NCI-H524 (cell line): ENCODE data around the gene SART3.
"Not testable (repeated sequence)": the region's sequence is repeated elsewhere in the genome, so short reads cannot be mapped to it uniquely, and the experiment has no call there.

Source experiments
- DNase-seq, 2 experiments: peaks; one replicate each; lab custom pipeline; 2025; lab: John Stamatoyannopoulos, UW

SART3 gene

DNA sequence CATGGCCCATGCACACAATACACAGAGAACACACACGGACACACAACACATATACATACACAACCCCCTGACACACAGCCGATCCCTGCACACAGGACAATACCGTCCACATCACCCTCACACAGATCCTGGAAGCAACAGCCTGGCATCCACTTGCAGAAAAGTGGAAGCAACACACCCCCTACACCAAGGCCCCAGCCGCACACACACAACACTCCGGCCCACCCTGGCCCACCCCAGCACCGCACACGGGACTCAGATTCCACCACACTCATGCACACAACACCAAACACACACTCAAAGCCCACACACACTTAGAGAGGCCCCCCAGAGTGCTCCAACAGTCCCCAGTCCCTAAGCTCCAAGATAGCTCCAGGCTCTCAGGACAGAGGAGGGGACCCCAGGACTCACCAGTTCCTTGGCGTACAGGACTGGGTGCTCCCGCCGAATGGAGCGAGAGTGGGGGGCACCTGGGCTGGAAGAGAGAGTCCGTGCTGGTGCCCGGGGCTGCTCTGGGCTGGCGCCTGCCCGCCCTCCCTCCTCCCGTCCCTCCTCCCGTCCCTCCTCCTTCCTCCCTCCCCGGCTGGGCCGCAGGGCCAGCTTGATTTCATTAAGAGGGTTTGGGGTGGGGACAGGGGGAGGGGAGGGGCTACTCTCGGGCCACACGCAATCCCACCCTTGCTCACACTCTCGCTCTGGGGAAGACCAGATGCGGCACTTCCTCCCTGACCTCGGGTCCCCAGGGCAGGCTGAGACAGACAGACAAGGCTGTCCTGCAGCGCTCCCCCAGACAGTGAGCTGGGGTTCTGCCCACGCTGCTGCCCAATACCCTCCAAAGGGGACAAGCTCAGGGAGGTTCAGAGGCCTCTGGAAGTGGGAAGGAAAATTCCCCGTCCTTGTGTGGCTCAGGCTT is 36.8 kb upstream of the SART3 start, which contains the start of gene TMEM119:
Gene TMEM119, minus strand, starts transcription at position 526 of the 913 bp plus-strand sequence. CDS start 5,701 bp downstream, outside the sequence.
- DNase-seq, result no peak

DNA sequence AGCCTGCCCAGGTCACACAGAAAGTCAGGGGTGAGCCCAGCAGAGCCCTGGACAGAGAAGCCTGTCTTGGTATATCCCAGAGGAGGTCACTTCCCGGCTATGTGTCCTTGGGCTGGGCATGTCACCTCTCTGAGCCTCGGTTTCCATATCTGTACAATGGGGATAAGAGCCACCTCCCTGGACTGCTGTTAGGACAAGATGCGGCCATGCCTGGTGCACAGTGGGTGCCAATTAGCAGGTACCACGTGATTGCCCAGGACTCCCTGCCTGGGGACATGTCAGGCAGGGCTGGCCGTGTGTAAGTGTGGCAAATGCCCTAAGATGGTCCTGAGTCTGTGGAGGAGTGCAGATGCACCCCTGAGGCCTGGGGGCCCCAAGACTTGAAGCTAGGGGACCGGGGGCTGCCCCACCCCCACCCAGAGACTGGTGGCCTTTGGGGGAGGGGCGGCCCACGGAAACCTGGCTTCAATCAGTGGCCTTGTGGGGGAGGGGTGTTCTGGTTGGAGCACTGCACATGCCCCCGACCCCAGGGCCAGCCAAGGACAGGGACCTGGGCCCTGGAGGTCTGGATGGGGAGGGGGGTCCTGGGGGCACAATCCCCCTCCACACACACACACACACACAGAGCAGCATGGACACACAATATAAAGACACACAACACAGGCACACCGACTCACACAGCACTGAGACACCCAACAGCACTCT is 36.0 kb upstream of the SART3 start:
- DNase-seq, result no peak

DNA sequence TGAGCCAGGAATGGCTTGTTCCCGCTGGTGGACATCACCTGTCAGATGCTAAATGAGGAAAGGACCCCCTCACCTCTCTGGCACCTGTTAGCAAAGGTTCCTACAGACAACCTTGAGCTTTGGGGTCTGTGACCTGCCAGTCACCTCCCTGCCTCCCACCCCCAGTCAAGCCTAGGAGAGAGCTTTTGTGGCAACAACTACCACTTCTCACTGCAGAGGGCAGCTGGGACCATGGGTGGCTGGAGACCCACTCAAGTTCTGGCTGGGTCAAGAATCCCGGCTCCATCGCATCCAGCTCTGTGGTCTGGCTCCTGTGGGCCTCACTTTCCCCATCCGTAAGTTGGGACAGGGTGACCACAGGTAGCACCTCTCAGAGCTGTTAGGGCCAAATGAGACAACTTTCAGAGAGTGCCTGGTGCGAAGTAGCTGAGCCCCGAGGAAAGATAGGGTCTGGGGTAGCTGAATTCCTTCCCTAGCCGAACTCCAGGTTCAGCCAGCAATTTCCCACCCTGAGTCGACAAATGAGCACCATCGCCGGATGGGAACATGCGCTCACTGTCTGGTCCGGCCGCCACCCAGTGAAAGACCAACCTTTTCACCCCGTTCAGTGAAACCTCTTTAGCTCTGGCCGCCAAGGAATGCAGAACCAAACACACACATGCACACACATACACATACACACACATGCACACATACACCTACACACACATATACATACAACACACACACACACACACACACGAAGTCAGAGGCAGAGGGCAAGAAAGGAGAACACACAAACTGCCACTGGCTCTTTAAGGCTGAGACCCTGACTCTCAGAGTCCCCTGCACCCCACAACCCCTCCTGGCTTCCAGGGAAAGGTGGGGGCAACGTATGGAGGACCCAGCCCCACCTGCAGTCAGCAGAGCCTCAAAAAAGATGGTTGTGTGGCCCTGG is 35.0 kb upstream of the SART3 start:
- no peak for DNase-seq

DNA sequence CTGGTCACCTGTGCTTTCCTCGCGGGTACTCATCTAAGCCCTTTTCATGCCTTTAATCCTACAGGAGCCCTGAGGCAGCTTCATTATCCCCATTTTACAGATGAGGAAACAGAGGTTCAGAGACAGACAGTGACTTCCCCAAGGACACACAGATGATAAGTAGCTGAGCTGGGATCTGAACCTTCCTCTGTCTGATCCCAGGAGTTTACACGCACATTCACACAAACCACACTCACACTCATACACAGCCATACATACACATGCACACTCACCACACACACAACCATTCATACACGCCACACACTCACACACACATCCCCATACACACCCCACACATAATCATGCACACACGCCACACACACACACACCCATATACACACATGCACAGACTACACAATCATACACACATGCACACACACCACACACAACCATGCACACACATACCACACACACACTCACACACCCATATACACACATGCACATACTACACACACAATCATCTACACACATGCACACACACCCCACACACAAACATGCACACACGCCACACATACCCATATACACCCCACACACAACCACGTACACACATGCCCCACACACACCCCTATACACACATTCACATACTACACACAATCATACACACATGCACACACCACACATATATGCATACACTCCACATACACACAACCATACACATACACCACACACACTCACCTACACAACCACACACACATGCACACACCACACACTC is 34.2 kb upstream of the SART3 start:
- no peak for DNase-seq

DNA sequence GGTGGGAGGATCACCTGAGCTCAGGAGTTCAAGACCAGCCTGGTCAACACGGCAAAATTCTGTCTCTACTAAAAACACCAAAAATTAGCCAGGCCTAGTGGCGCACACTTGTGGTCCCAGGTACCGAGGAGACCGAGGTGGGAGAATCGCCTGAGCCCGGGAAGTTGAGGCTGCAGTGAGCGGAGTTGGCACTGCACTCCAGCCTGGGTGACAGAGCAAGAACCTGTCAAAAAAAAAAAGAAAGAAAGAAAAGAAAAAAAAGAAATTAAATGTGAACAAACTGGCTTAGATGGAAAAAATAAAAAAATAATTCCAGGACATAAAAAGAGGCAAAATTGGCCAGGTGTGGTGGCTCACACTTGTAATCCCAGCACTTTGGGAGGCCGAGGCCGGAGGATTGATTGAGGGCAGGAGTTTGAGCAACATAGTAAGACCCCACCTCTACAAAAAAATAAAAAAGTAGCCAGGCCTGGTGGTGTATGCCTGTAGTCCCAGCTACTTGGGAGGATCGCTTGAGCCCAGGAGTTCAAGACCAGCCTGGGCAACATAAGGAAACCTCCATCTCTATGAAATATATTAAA is 33.4 kb upstream of the SART3 start:
- DNase-seq, result no peak

DNA sequence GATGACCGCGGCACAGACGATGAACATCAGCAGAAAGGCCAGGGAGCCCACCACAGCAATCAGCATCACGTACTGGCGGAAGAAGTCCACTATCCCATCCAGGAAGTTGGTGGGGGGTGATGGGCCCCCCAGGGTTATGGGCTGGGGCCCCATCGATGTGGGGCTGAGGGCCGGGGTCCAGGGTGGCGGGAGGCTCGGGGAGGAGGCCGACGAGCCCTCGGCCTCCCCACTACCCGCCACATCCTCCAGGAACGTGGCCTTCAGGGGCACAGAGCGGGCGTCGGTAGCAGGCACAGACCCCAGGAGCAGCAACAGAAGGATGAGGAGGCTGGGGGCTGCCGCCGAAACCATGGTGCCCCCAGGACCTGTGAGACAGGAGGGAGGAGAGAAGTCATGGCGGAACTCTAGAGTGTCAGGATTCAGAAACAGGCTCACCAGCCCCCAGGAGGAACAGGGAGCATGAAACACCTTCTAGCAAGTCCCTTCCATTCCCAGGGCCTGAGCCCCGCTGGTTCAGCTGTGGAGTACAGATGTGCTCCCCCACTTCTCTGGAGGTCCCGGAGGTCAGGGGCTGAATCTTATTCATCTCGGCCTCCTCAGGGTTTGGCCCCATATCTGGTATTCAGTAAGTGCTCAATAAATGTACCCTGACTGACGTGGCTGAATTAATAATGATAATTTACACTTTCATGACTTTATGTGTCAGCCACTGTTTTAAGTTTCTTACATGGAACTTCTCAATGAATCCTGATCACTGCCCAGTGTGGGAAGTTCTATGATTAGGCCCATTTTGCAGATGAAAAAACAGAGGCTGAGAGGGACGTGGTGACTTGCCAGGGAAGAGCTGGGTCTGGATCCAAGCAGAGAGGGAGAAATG is 31.3 kb upstream of the SART3 start:
- DNase-seq, result no peak

DNA sequence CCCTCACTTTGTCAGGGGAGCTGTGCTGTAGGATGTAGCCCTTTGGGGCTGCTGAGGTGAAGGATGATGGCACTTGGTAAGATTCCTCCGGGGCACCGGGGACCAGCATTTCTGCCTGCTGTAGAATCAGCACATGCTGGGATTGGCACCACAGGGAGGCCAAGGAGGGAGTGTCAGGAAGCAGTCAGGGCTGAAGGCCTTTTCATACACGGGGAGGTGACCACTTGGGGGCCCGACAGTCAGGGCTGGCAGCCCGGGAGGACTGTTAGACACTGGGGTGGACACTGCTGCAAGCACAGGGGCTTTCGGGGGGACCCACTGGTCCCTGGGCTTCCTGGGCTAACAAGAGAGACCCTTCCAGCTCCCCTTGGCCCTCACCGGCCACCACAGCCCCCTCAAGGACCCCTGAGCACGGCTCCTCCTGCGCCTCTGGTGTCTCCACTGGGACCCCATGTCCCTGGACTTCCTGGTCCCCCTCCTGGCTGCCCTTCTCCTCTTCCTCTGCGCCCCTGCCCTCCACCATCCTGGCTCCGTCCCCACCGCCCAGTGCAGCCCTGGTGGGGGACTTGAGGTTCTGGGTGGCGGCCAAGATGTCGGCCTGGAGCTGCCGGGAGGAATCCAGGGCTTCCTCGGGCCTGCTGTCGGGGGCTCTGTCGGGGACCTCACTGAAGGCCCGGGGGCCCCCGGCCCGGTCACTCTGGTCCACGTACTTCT is 30.5 kb upstream of the SART3 start:
- no peak for DNase-seq

DNA sequence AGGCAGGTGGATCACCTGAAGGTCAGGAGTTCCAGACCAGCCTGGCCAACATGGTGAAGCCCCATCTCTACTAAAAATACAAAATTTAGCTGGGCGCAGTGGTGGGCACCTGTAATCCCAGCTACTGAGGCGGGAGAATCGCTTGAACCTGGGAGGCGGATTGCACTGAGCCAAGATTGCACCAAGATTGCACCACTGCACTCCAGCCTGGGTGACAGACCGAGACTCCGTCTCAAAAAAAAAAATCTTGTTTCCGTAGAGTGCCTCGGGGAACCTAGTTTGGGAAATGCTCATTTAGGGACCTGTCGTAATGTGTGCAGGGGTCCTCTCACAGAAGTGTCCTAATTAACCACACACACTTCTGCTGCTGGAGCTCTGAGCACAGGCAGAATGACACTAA is 29.5 kb upstream of the SART3 start:
- DNase-seq, result not testable (repeated sequence)

DNA sequence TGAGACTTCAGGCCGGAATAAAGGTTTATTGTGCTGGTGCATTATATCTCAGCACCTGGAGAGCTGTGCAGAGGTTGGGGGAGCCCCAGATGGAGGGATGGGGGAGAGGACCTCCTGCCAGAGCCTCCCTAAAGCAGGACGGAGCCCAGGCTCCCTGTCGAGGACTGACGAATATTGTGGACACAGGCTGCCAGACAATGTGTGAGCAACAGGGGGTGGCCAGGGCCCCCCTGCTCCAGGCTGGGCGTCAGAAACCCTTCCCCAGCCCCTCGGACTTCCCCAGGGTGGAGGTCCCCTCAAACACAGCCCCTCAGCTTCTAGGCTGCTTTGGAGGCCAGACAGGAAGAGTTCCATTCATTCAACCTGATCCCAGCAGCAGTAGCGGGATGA is 28.9 kb upstream of the SART3 start:
- DNase-seq, result no peak

DNA sequence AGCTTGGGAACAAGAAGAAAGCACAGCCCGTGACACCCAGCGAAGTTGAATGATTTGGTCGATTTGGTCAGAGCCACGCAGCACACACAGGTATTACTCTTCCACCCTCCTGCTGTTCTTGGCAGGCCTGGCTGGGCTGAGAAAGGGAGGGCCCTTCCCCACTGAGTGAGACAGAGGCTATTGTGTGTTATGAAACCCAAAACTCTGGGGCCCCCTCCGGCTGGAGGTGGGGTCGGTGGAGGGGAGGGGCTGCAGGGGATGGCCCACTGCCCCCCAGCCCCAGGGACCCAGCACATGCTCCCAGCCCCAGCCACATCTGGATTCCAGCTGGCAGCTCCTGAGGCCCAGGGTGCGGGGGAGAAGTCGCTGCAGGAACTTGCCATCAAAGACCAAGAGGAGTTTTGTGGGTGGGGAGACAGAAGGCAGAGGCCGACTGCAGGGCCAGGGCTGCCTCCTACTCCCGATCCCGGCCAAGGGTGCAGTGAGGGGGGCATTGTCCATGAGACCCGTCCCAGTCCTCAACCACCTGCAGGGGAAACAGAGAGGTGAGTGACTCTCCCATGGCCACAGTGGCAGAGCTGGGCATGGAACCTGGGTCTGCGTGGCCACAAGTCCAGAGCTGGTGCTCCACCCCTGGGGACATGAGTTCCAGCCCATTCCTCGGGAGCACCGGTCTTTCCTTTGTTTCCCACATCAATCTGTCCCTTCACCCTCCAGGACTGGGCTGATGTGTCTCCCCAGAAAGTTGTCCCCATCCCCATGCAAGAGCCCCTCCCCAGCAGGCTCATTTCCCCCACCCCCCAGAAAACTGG is 28.3 kb upstream of the SART3 start:
- no peak for DNase-seq

DNA sequence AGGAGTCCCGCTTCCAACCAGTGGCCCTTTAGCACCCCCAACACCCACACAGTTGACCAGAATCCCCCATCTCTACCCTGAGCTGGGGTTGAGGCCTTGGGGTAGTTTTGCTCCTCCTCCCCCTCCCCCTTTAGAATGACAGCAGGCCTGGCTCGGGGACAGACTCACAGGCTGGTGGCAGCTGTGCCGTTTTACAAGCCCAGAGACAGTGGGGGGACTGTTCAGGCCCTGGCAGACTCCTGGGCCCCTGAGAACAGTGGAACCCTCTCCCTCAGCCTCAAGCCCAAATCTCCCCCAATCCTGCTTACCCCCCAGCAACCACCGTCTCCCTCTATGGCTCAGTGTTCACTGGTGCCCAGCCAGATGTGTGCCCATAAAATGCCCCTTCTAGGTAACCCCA is 26.9 kb upstream of the SART3 start:
- DNase-seq, result peak; percentile 45 to 57

DNA sequence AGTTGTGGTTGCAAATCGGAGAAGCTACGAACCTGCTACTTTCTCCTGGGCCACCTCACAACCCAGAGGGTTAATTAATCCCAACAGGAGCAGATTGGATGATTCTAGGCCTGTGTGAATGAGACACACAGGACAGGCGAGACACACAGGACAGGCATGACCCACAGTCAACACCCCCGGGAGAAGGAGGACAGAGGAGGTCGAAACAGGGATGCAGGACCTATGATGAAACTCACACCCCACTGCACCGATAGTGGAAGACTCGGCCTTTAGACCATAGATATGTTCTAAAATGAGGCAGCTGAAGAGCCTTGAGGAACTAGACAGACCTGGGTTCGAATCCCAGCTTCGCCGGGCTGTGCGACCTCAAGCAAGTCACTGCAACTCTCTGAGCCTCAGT is 25.3 kb upstream of the SART3 start:
- no peak for DNase-seq

DNA sequence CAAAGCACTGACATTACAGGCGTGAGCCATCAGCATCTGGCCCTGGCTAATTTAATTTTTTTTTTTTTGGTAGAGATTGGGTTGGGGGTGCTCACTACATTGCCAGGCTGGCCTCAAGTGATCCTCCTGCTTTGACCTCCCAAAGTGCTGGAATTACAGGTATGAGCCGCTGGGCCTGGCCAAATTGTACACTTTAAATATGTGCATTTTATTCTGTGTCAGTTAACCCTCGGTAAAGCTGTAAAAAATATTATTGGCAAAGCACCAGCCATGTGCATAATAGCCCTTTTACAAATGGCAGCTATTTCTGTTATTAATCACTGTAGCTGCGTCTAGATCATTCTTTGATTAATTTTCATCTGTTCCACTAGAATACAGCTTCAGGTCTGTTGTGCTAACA is 24.9 kb upstream of the SART3 start:
- no peak for DNase-seq

DNA sequence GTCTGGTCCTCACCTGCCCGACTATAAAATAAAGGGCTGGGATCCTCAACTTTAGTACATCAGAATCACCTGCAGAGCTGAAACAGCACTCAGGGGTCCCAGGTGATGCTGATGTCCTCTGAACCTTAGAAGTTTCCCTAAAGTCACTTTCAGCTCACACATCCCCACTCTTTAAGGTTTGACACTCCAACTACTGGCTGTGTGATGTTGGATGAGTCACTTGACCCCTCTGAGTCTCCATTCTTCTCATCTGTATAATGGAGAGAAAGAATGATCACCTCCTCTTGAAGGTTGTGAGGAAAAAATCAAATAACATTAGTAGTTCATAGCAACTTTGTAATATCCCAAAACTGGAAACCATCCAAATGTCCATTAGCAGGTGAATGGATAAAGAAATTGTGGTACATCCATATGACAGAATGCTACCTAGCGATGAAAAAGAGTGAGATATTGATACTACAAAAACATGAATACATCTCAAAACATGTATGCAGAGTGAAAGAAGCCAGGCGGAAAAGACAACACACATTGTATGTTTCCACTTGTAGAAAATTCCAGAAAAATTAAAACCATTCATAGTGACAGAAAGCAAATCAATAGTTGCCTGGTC is 23.6 kb upstream of the SART3 start:
- DNase-seq, result no peak

DNA sequence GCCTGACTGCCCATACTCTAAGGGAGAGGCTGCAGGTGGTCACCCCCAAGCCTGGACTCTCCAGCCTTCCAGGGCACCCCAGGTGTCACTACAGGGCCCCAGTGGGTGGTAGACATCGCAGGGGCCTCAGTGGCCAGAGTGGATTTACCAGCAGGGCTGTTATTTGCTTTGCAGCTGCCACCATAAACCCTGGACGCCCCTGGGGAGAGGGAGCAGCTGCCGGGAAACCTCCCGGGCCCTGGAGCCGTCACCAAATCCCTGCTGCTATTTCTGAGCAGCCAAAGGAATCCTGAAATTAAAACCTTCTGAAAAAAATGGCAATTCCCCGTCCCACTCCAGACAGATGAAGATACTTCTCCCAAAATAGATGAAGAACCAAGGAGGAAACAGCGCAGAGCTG is 23.0 kb upstream of the SART3 start:
- DNase-seq, result peak; percentile 61 to 76

DNA sequence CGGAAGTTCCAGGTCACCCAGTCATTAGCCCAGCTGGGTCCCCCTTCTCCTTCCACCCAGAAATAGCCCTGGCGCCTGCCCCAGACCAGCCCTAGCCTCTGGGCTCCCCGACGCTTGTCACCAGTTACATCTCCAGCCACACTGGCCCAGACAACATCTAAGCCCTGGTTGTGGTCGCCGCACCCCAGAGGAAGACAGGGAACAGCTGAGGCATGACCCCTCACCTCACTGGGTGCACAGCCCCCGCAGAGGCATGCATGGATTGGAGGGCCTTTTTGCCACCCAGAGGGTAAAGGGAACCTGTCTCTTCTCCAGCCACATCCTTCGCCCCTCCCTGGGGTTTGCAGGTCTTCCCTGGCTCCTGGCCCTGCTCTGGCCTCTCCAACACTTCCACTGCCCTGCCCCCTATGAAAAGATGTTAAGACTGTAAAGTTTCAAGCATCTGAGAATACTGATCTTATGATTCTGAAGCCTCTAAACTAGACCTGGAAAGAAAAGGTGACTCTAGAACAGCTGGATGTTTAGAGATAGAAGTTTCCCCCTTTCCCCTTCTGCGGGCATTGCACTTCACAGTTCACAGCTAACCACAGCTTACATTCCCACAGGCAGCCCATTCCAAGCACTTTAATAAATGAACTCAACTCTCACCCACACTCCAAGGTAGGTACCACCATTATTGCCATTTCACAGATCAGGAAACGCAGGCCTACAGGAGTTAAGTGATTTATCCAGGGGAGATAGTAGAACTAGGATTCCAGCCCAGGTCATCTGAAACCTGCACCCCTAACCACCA is 22.2 kb upstream of the SART3 start:
- DNase-seq, result no peak

DNA sequence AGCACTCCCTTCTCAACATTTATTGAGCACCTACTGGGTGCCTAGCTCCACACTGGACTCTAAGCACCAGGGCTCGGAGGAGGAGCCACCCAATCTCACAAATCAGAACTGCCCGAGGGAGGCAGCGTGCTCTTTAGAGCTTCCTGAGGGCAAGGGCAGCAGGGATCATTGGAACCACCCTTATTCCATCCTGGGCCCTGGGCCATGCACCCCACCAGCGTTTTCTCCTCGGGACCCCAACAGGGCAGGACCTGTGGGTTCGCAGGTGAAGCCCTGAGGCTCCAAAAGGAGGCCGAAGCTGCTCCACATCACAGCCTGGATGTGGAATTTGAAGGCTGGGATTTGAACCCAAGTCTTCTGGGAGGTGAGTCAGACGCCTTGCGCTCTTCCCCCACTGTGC is 21.5 kb upstream of the SART3 start:
- no peak for DNase-seq
